OCI-M2 (cell line): ENCODE data around the gene HOXA7.

ENCODE experiments used
- DNase-seq: peaks from one replicate; lab custom pipeline; 2025; ENCODE audit not compliant: unreplicated experiment; lab: John Stamatoyannopoulos, UW

The HOXA7 gene

GRCh38 chr7:27156508-27156898, at the start of gene HOXA7:
Gene HOXA7 (minus strand): TSS chr7:27156675. CDS start chr7:27156545, 130 bp downstream.
- DNase-seq, result no peak

GRCh38 chr7:27205325-27206280, 49.1 kb upstream of the HOXA7 start:
- DNase-seq, result no peak

GRCh38 chr7:27204851-27205322, 48.4 kb upstream of the HOXA7 start:
- no peak for DNase-seq

- no peak for DNase-seq
Observed at GRCh38 chr7:27203964-27204594, 47.6 kb upstream of the HOXA7 start.

- DNase-seq, result no peak
Observed at GRCh38 chr7:27203365-27203953, 47.0 kb upstream of the HOXA7 start.

GRCh38 chr7:27202862-27203134, 46.3 kb upstream of the HOXA7 start:
- no peak for DNase-seq

- DNase-seq, result no peak
Observed at GRCh38 chr7:27202018-27202861, 45.8 kb upstream of the HOXA7 start.

GRCh38 chr7:27201580-27202017, 45.1 kb upstream of the HOXA7 start:
- DNase-seq, result no peak

- no peak for DNase-seq
Observed at GRCh38 chr7:27200761-27201579, 44.5 kb upstream of the HOXA7 start.

GRCh38 chr7:27199849-27200760, 43.6 kb upstream of the HOXA7 start, which contains the start of gene HOXA13:
Gene HOXA13 (minus strand): TSS chr7:27200091. CDS start chr7:27200077, 14 bp downstream.
- DNase-seq, result no peak

GRCh38 chr7:27198871-27199801, 42.7 kb upstream of the HOXA7 start:
- DNase-seq, result no peak

- DNase-seq, result no peak
Observed at GRCh38 chr7:27198138-27198841, 41.8 kb upstream of the HOXA7 start.

GRCh38 chr7:27197137-27198042, 40.9 kb upstream of the HOXA7 start:
- DNase-seq, result no peak

- DNase-seq, result no peak
Observed at GRCh38 chr7:27196287-27196767, 39.9 kb upstream of the HOXA7 start.

- DNase-seq, result no peak
Observed at GRCh38 chr7:27194686-27195379, 38.4 kb upstream of the HOXA7 start.

GRCh38 chr7:27194002-27194352, 37.5 kb upstream of the HOXA7 start:
- no peak for DNase-seq
